Measurements from ENCODE around the gene DNAH6.

GRCh38 chr2:84494070-84494469 lies 22.2 kb upstream of the DNAH6 start:
- no peak for TF ChIP-seq CTCF (IDR thresholded peaks at IDR 0.05)
- TF ChIP-seq POLR2A (IDR thresholded peaks at IDR 0.05) = no peak

Data from right lobe of liver (tissue), 4 donors.